ENCODE data around the gene DNM1.

Gene DNM1

GRCh38 chr9:128203024-128203706 lies at the start of gene DNM1:
Gene DNM1 (plus strand): TSS chr9:128203379. CDS start chr9:128203471, 92 bp downstream.
- in situ Hi-C loops (cut with MboI; ENCODE audit: low sequenced_read_pairs), result no loop called here

- in situ Hi-C loops (cut with MboI; ENCODE audit: low sequenced_read_pairs), result no loop called here
Measured at GRCh38 chr9:128153947-128154695, 49.1 kb upstream of the DNM1 start.

GRCh38 chr9:128155736-128156500 lies 47.3 kb upstream of the DNM1 start:
- in situ Hi-C loops (cut with MboI; ENCODE audit: low sequenced_read_pairs), result no loop called here

- in situ Hi-C loops (cut with MboI; ENCODE audit: low sequenced_read_pairs), result no loop called here
Measured at GRCh38 chr9:128159522-128159783, 43.7 kb upstream of the DNM1 start.

GRCh38 chr9:128159784-128160602 lies 43.2 kb upstream of the DNM1 start, which contains the start of gene BBLN:
Gene BBLN (plus strand): TSS chr9:128160265. CDS start chr9:128160408, 143 bp downstream.
- in situ Hi-C loops (cut with MboI; ENCODE audit: low sequenced_read_pairs), result no loop called here

GRCh38 chr9:128160603-128160987 lies 42.6 kb upstream of the DNM1 start:
- in situ Hi-C loops (cut with MboI; ENCODE audit: low sequenced_read_pairs), result no loop called here

- in situ Hi-C loops (cut with MboI; ENCODE audit: low sequenced_read_pairs), result no loop called here
Measured at GRCh38 chr9:128161215-128161902, 41.8 kb upstream of the DNM1 start.

GRCh38 chr9:128162215-128163026 lies 40.8 kb upstream of the DNM1 start:
- in situ Hi-C loops (cut with MboI; ENCODE audit: low sequenced_read_pairs), result no loop called here

- in situ Hi-C loops (cut with MboI; ENCODE audit: low sequenced_read_pairs), result no loop called here
Measured at GRCh38 chr9:128163027-128163515, 40.1 kb upstream of the DNM1 start.

GRCh38 chr9:128163523-128164306 lies 39.5 kb upstream of the DNM1 start:
- in situ Hi-C loops (cut with MboI; ENCODE audit: low sequenced_read_pairs), result no loop called here

GRCh38 chr9:128164307-128164885 lies 38.8 kb upstream of the DNM1 start:
- in situ Hi-C loops (cut with MboI; ENCODE audit: low sequenced_read_pairs), result no loop called here

- in situ Hi-C loops (cut with MboI; ENCODE audit: low sequenced_read_pairs), result no loop called here
Measured at GRCh38 chr9:128166169-128166568, 37.0 kb upstream of the DNM1 start.

- in situ Hi-C loops (cut with MboI; ENCODE audit: low sequenced_read_pairs), result no loop called here
Measured at GRCh38 chr9:128167209-128167608, 36.0 kb upstream of the DNM1 start.

GRCh38 chr9:128168731-128169308 lies 34.4 kb upstream of the DNM1 start:
- in situ Hi-C loops (cut with MboI; ENCODE audit: low sequenced_read_pairs), result no loop called here

GRCh38 chr9:128169492-128169891 lies 33.7 kb upstream of the DNM1 start:
- in situ Hi-C loops (cut with MboI; ENCODE audit: low sequenced_read_pairs), result no loop called here

- in situ Hi-C loops (cut with MboI; ENCODE audit: low sequenced_read_pairs), result no loop called here
Measured at GRCh38 chr9:128169925-128170324, 33.3 kb upstream of the DNM1 start.

GRCh38 chr9:128174062-128174461 lies 29.1 kb upstream of the DNM1 start:
- in situ Hi-C loops (cut with MboI; ENCODE audit: low sequenced_read_pairs), result no loop called here

GRCh38 chr9:128175102-128175563 lies 28.0 kb upstream of the DNM1 start:
- in situ Hi-C loops (cut with MboI; ENCODE audit: low sequenced_read_pairs), result no loop called here
